K562 (cell line): ENCODE results near the gene ZNF296. TPM values are rescaled to one million over a fixed set of nuclear protein-coding genes. Genes with fewer than 3 reads are reported as not detected.

ENCODE experiments used
- CEBPB ChIP-seq: fragments of 450-650 bp; IDR thresholded peaks from 2 replicates; pipeline ENCODE4 v1.6.1; 2016; ENCODE audit warnings: missing genetic modification characterization, missing compliant biosample characterization
- CHCHD3 ChIP-seq: fragments of 250-450 bp; sonication (Bioruptor Pico); IDR thresholded peaks from 2 replicates; pipeline ENCODE4 v2.1.2; 2022; ENCODE audit warnings: mild to moderate bottlenecking
- CREB1 ChIP-seq, 2 experiments: sonication (generic) in 1 of 2; formaldehyde crosslinking in 1 of 2; IDR thresholded peaks; 2 replicates each; pipeline versions ENCODE4 v1.6.1 to v1.8.0; 2012 to 2022; ENCODE audit warnings: inconsistent platforms in 1 of 2, mild to moderate bottlenecking in 1 of 2, missing genetic modification reagents in 1 of 2, moderate library complexity in 1 of 2
- CXXC5 ChIP-seq: fragments of 250-450 bp; sonication (Bioruptor Pico); IDR thresholded peaks from 2 replicates; pipeline ENCODE4 v1.8.0; 2022; ENCODE audit warnings: inconsistent platforms, mild to moderate bottlenecking, moderate library complexity
- DPF2 ChIP-seq: fragments of 450-650 bp; IDR thresholded peaks from 2 replicates; pipeline ENCODE4 v1.6.1; 2016
- ESRRA ChIP-seq: fragments of 450-650 bp; IDR thresholded peaks from 2 replicates; pipeline ENCODE4 v1.6.1; 2014; ENCODE audit warnings: low read depth, mild to moderate bottlenecking, moderate library complexity, borderline replicate concordance
- ESRRB ChIP-seq: fragments of 250-450 bp; sonication (Bioruptor Pico); IDR thresholded peaks from 2 replicates; pipeline ENCODE4 v1.5.0; 2020; ENCODE audit warnings: mild to moderate bottlenecking, moderate library complexity, borderline replicate concordance
- GTF2E2 ChIP-seq: fragments of 200-800 bp; sonication (Bioruptor generic); IDR thresholded peaks from 2 replicates; pipeline ENCODE4 v1.6.1; 2016; ENCODE audit warnings: missing genetic modification characterization, missing compliant biosample characterization
- MBD2 ChIP-seq: sonication (generic); IDR thresholded peaks from 2 replicates; pipeline ENCODE4 v1.6.1; 2016; ENCODE audit warnings: low read depth, borderline replicate concordance
- MCM3 ChIP-seq: fragments of 450-650 bp; IDR thresholded peaks from 2 replicates; pipeline ENCODE4 v1.6.1; 2016
- NFYB ChIP-seq: IDR thresholded peaks from 2 replicates; pipeline ENCODE4 v1.6.1; 2011; ENCODE audit warnings: mild to moderate bottlenecking, moderate library complexity; ENCODE audit not compliant: insufficient read length; ENCODE audit errors: extremely low read depth
- RBM22 ChIP-seq: fragments of 200-400 bp; formaldehyde crosslinking; IDR thresholded peaks from 2 replicates; pipeline ENCODE4 v1.6.1; 2018; ENCODE audit warnings: low read length, low read depth; ENCODE audit not compliant: poor library complexity, severe bottlenecking
- SPI1 ChIP-seq: IDR thresholded peaks from 2 replicates; pipeline ENCODE4 v1.6.1; 2011; ENCODE audit warnings: low read depth, low read length, control low read depth, borderline replicate concordance
- SUPT5H ChIP-seq: fragments of 450-650 bp; IDR thresholded peaks from 2 replicates; pipeline ENCODE4 v1.6.1; 2016
- ZBTB8A ChIP-seq: fragments of 450-650 bp; IDR thresholded peaks from 2 replicates; pipeline ENCODE4 v1.6.1; 2018; ENCODE audit warnings: mild to moderate bottlenecking, moderate library complexity; ENCODE audit not compliant: partially characterized antibody
- ZC3H11A ChIP-seq: IDR thresholded peaks from 2 replicates; pipeline ENCODE4 v1.6.1; 2012; ENCODE audit warnings: low read depth, low read length, improper control_type of control experiment
- ZNF146 ChIP-seq: IDR thresholded peaks from one replicate; pipeline ENCODE4 v1.6.1; 2018; ENCODE audit warnings: missing compliant biosample characterization; ENCODE audit not compliant: unreplicated experiment
- ZNF165 ChIP-seq: fragments of 250-450 bp; sonication (Bioruptor Pico); IDR thresholded peaks from 2 replicates; pipeline ENCODE4 v1.4.0; 2020; ENCODE audit warnings: borderline replicate concordance
- ZNF436 ChIP-seq: fragments of 250-450, 450-650 bp; sonication (Bioruptor Pico); formaldehyde crosslinking; IDR thresholded peaks from 2 replicates; pipeline ENCODE4 v1.7.0; 2020; ENCODE audit warnings: mild to moderate bottlenecking
- polyA plus RNA-seq, 8 experiments: library from polyadenylated mRNA; depleted of rRNA in 4 of 8; stranded (reverse) in 5 of 8; unstranded in 3 of 8; fragments of >200 nt; fragmentation: Nextera tagmentation in 2 of 8; fragmentation: Illumina TruSeq in 1 of 8; extraction: Ambion mirVana in 2 of 8; extraction: Trizol in 1 of 8; gene quantifications; 2 replicates each; pipeline versions ENCODE4 v1.2.1 to v1.2.3, GENCODE V29; 2011 to 2014; ENCODE audit warnings: inconsistent platforms in 1 of 8, missing spikeins in 1 of 8
- total RNA-seq, 7 experiments: library from RNA; depleted of rRNA in 6 of 7; stranded (reverse); fragments of >200 nt in 6 of 7; fragmentation: Illumina TruSeq in 2 of 7; extraction: Trizol in 2 of 7; gene quantifications; 2 replicates each; pipeline versions ENCODE4 v1.2.1 to v1.2.3, GENCODE V29; 2011 to 2021; ENCODE audit warnings: low replicate concordance in 1 of 7
- TF ChIP-seq, protein P1 (sequence below): sonication (generic); formaldehyde crosslinking; IDR thresholded peaks from 2 replicates; pipeline ENCODE4 v1.8.1; 2022; ENCODE audit warnings: missing genetic modification reagents
- TF ChIP-seq, protein P2 (sequence below): fragments of 250-450 bp; sonication (Bioruptor Pico); IDR thresholded peaks from 2 replicates; pipeline ENCODE4 v1.8.0; 2021; ENCODE audit warnings: moderate library complexity, mild to moderate bottlenecking, inconsistent platforms
- TF ChIP-seq, protein P3 (sequence below): fragments of 200-800 bp; sonication (Bioruptor generic); IDR thresholded peaks from 2 replicates; pipeline ENCODE4 v1.6.1; 2017; ENCODE audit warnings: missing genetic modification characterization, missing compliant biosample characterization
- TF ChIP-seq, protein P4 (sequence below), 2 experiments: fragments of 450-650 bp; conservative IDR thresholded peaks; 2 replicates each; pipeline ENCODE4 v1.6.1; 2017; ENCODE audit warnings: mild to moderate bottlenecking in 2 of 2, moderate library complexity in 2 of 2

ZNF296 gene
- total and polyA plus RNA-seq, 9 of the 15 experiments (the other 6 are each of a cell fraction or from before 2014, with no cell fraction given) = 0.03 to 8.8 (median 0.47) TPM; not detected in 1

DNA sequence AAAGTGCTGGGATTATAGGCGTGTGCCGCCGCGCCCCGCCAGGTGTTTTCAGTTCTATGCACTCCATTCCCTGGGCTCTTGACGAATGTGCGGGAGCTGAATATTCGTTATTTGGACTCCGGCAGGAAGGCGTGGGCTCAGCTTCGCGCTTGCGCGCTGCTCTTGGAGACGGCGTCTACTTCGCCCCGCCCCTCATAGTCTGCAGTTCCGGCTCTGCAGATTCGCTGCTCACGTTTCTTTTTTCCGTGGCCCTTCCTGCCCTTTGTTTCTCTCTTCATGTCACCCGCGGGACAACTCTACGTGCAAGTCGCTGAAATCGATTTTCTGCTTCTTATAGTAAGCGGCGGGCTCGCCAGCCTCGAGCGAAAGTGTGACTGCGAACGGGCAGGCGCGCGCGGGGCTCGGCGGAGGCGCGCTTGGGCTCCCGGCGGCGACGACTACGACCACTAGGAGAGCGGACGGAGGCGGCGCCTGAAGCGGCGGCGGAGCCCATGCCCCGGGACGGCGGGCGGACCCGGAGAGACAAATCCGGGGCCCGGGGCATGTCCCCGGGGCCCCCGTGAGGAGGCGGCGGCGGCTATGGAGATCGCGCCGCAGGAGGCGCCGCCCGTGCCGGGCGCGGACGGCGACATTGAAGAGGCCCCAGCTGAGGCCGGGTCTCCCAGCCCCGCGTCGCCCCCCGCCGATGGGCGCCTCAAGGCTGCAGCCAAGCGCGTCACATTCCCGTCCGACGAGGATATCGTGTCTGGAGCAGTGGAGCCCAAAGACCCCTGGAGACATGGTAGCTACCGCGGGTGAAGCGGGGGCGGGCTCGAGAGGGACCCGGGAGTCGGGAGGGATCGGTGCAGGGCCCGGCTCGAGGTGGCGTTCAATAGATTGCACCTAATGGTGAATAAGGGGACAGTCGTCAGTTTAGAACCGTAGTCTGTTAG is 16.7 kb upstream of the ZNF296 start, which contains the start of gene PPP1R37 (continued):
- TF ChIP-seq, protein P1, sequence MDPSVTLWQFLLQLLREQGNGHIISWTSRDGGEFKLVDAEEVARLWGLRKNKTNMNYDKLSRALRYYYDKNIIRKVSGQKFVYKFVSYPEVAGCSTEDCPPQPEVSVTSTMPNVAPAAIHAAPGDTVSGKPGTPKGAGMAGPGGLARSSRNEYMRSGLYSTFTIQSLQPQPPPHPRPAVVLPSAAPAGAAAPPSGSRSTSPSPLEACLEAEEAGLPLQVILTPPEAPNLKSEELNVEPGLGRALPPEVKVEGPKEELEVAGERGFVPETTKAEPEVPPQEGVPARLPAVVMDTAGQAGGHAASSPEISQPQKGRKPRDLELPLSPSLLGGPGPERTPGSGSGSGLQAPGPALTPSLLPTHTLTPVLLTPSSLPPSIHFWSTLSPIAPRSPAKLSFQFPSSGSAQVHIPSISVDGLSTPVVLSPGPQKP (CRISPR knock-in tag) = no peak
- TF ChIP-seq ZC3H11A (no peak), ESRRB (CRISPR knock-in tag) (no peak), ZNF146 (CRISPR knock-in tag) (no peak), SUPT5H (peak; percentile 69), ZBTB8A (no peak), DPF2 (no peak), SPI1 (no peak), RBM22 (peak; percentile 83), MCM3 (no peak), MBD2 (no peak), NFYB (no peak), CXXC5 (CRISPR knock-in tag) (peak; percentile 99), ESRRA (no peak), ZNF165 (CRISPR knock-in tag) (no peak), CREB1 (IDR thresholded peaks at IDR 0.05) (peak; percentile 74), CREB1 (CRISPR knock-in tag; IDR thresholded peaks at IDR 0.05) (peak; percentile 79), CHCHD3 (CRISPR knock-in tag) (no peak), ZNF436 (no peak), GTF2E2 (tag) (no peak; the same call in 1 of the 2 replicates), CEBPB (tag) (no peak)
- TF ChIP-seq, protein P2, sequence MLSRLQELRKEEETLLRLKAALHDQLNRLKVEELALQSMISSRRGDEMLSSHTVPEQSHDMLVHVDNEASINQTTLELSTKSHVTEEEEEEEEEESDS (CRISPR knock-in tag) = no peak
- TF ChIP-seq, protein P3, sequence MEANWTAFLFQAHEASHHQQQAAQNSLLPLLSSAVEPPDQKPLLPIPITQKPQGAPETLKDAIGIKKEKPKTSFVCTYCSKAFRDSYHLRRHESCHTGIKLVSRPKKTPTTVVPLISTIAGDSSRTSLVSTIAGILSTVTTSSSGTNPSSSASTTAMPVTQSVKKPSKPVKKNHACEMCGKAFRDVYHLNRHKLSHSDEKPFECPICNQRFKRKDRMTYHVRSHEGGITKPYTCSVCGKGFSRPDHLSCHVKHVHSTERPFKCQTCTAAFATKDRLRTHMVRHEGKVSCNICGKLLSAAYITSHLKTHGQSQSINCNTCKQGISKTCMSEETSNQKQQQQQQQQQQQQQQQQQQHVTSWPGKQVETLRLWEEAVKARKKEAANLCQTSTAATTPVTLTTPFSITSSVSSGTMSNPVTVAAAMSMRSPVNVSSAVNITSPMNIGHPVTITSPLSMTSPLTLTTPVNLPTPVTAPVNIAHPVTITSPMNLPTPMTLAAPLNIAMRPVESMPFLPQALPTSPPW (CRISPR knock-in tag) = peak; percentile 77
- TF ChIP-seq, protein P4, sequence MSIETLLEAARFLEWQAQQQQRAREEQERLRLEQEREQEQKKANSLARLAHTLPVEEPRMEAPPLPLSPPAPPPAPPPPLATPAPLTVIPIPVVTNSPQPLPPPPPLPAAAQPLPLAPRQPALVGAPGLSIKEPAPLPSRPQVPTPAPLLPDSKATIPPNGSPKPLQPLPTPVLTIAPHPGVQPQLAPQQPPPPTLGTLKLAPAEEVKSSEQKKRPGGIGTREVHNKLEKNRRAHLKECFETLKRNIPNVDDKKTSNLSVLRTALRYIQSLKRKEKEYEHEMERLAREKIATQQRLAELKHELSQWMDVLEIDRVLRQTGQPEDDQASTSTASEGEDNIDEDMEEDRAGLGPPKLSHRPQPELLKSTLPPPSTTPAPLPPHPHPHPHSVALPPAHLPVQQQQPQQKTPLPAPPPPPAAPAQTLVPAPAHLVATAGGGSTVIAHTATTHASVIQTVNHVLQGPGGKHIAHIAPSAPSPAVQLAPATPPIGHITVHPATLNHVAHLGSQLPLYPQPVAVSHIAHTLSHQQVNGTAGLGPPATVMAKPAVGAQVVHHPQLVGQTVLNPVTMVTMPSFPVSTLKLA (conservative IDR thresholded peaks at IDR 0.05) = peak; percentile 94 to 98
